IPS-11a (cell line): Measurements from ENCODE around the gene ZNF428.
A peak's percentile ranks its signal among the peaks of the same experiment; 100 is the strongest.
"Not testable (repeated sequence)": the region's sequence is repeated elsewhere in the genome, so short reads cannot be mapped to it uniquely, and the experiment has no call there.

ENCODE experiments used
- H3K4me3 ChIP-seq: one replicate; pipeline ENCODE4 v1.5.1; 2013; ENCODE audit warnings: low read depth, low read length, control low read depth

Gene ZNF428

GRCh38 chr19:43594710-43595604, 24.5 kb downstream of the ZNF428 start:
- H3K4me3 ChIP-seq = peak overlapping the region; percentile 78

- no peak overlapping the region for H3K4me3 ChIP-seq
Measured at GRCh38 chr19:43594081-43594697, 25.2 kb downstream of the ZNF428 start.

GRCh38 chr19:43592800-43593350, 26.6 kb downstream of the ZNF428 start:
- no peak overlapping the region for H3K4me3 ChIP-seq

GRCh38 chr19:43591904-43592772, 27.3 kb downstream of the ZNF428 start:
- H3K4me3 ChIP-seq = no peak overlapping the region

- no peak overlapping the region for H3K4me3 ChIP-seq
Measured at GRCh38 chr19:43589678-43590077, 29.8 kb downstream of the ZNF428 start.

GRCh38 chr19:43589277-43589676, 30.2 kb downstream of the ZNF428 start:
- H3K4me3 ChIP-seq = no peak overlapping the region

GRCh38 chr19:43587029-43587428, 32.4 kb downstream of the ZNF428 start:
- not testable (repeated sequence) for H3K4me3 ChIP-seq

GRCh38 chr19:43586346-43586745, 33.1 kb downstream of the ZNF428 start:
- no peak overlapping the region for H3K4me3 ChIP-seq

- no peak overlapping the region for H3K4me3 ChIP-seq
Measured at GRCh38 chr19:43584484-43584883, 34.9 kb downstream of the ZNF428 start.

- H3K4me3 ChIP-seq = no peak overlapping the region
Measured at GRCh38 chr19:43582495-43582894, 36.9 kb downstream of the ZNF428 start.

GRCh38 chr19:43581467-43581866, 38.0 kb downstream of the ZNF428 start:
- no peak overlapping the region for H3K4me3 ChIP-seq

GRCh38 chr19:43578787-43579186, 40.6 kb downstream of the ZNF428 start:
- H3K4me3 ChIP-seq = no peak overlapping the region

GRCh38 chr19:43575955-43576878, 43.2 kb downstream of the ZNF428 start:
- H3K4me3 ChIP-seq = no peak overlapping the region

- H3K4me3 ChIP-seq = peak within 1 kb of the TSS; percentile 78
Measured at GRCh38 chr19:43575156-43575950, 44.1 kb downstream of the ZNF428 start, which contains the start of the genes PINLYP and XRCC1. Gene PINLYP (plus strand): TSS chr19:43575801. CDS start chr19:43577192, 1,391 bp downstream. Gene XRCC1 (minus strand): TSS chr19:43575527. CDS start chr19:43575458, 69 bp downstream.

- H3K4me3 ChIP-seq = peak overlapping the region; percentile 78
Measured at GRCh38 chr19:43574424-43575155, 44.8 kb downstream of the ZNF428 start.

- no peak overlapping the region for H3K4me3 ChIP-seq
Measured at GRCh38 chr19:43572171-43572588, 47.2 kb downstream of the ZNF428 start.

- H3K4me3 ChIP-seq = no peak overlapping the region
Measured at GRCh38 chr19:43570174-43570791, 49.1 kb downstream of the ZNF428 start.

GRCh38 chr19:43569657-43570056, 49.8 kb downstream of the ZNF428 start:
- H3K4me3 ChIP-seq = no peak overlapping the region
